RWPE2 (cell line): ENCODE data around the gene NTRK1.
A peak's percentile ranks its signal among the peaks of the same experiment; 100 is the strongest.
"Not testable (repeated sequence)": the region's sequence is repeated elsewhere in the genome, so short reads cannot be mapped to it uniquely, and the experiment has no call there.

ENCODE experiments used
- ATAC-seq: fragments of 200-7000 bp; cut with Tn5 transposase; 3 replicates; pipeline ENCODE4 v1.9.1; 2021; ENCODE audit warnings: low read depth
- DNase-seq: peaks from one replicate; pipeline ENCODE4 v3.0.0-alpha.2; 2020; ENCODE audit warnings: low spot score
- H3K27ac ChIP-seq: fragments of 450-650 bp; 2 replicates; pipeline ENCODE4 v1.5.1; 2017; ENCODE audit warnings: mild to moderate bottlenecking; ENCODE audit not compliant: poor library complexity, severe bottlenecking
- H3K27me3 ChIP-seq: fragments of 250-450 bp; sonication (Bioruptor Pico); 2 replicates; pipeline ENCODE4 v1.5.1; 2021; ENCODE audit warnings: mild to moderate bottlenecking, moderate library complexity; ENCODE audit not compliant: insufficient read depth, poor library complexity, severe bottlenecking
- H3K36me3 ChIP-seq: fragments of 250-450 bp; sonication (Bioruptor Pico); 2 replicates; pipeline ENCODE4 v1.5.1; 2020; ENCODE audit warnings: low read depth, mild to moderate bottlenecking, moderate library complexity
- H3K4me1 ChIP-seq: fragments of 250-450 bp; sonication (Bioruptor Pico); 2 replicates; pipeline ENCODE4 v1.5.1; 2021; ENCODE audit warnings: mild to moderate bottlenecking, moderate library complexity; ENCODE audit not compliant: insufficient read depth, poor library complexity, severe bottlenecking
- H3K4me3 ChIP-seq: fragments of 250-450 bp; sonication (Bioruptor Pico); 2 replicates; pipeline ENCODE4 v1.5.1; 2021; ENCODE audit warnings: mild to moderate bottlenecking, moderate library complexity; ENCODE audit not compliant: severe bottlenecking
- H3K9me3 ChIP-seq: fragments of 250-450 bp; sonication (Bioruptor Pico); 2 replicates; pipeline ENCODE4 v1.5.1; 2021; ENCODE audit warnings: mild to moderate bottlenecking, moderate library complexity; ENCODE audit not compliant: severe bottlenecking
- TF ChIP-seq, protein P1 (sequence below): fragments of 450-650 bp; IDR thresholded peaks from one replicate; pipeline ENCODE4 v1.5.1; 2017; ENCODE audit warnings: mild to moderate bottlenecking, moderate library complexity; ENCODE audit not compliant: poor library complexity, severe bottlenecking

Gene NTRK1

DNA sequence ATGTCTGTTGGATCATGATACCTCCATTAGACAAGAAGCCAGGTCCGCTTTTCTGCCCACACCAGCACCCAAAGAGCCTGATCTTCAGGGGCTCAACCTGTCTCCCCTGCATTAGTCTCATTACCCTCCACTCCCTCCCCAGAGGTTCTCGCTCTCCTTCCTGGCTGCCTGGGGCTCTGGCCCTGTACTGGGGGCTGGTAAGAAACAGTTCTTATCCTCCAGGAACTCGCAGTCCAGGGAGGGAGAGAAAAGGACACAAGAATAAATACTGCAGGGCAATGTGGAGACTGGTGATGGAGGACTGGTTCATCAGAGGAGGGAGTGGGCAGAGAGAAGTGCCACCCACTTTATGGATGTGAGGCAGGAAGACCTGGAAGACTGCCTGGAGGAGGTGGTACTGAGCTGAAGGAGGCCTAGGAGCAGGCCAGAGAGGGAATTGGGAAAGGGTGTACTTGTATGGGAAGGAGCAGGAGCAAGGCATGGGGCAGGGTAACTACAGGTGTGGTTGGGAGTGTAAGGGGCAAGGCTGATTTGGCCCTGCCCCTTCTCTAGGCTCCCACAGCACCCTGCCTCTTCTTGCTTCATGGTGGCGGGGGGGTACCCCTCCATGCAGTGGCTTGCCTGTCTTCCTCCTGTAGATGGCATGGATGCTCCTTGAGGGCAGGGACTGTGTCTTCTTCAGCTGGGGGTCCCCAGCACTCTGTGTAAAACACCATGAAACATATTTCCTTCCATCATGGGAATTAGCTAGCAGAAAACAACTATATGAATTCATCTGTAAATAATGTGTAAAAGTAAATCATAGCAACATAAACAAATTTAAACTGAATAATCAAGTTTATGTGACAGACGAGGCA is 64.7 kb downstream of the NTRK1 start:
- no peak for ATAC-seq
- Histone ChIP-seq H3K36me3 (no peaks in the 10 kb centered on the region), H3K4me1 (no peaks in the 10 kb centered on the region), H3K4me3 (no peak overlapping the region), H3K27ac (no peak overlapping the region), H3K9me3 (no peaks in the 10 kb centered on the region), H3K27me3 (peaks cover 49% of the 10 kb centered on the region)
- no peak for DNase-seq
- TF ChIP-seq, protein P1, sequence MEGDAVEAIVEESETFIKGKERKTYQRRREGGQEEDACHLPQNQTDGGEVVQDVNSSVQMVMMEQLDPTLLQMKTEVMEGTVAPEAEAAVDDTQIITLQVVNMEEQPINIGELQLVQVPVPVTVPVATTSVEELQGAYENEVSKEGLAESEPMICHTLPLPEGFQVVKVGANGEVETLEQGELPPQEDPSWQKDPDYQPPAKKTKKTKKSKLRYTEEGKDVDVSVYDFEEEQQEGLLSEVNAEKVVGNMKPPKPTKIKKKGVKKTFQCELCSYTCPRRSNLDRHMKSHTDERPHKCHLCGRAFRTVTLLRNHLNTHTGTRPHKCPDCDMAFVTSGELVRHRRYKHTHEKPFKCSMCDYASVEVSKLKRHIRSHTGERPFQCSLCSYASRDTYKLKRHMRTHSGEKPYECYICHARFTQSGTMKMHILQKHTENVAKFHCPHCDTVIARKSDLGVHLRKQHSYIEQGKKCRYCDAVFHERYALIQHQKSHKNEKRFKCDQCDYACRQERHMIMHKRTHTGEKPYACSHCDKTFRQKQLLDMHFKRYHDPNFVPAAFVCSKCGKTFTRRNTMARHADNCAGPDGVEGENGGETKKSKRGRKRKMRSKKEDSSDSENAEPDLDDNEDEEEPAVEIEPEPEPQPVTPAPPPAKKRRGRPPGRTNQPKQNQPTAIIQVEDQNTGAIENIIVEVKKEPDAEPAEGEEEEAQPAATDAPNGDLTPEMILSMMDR = no peak

DNA sequence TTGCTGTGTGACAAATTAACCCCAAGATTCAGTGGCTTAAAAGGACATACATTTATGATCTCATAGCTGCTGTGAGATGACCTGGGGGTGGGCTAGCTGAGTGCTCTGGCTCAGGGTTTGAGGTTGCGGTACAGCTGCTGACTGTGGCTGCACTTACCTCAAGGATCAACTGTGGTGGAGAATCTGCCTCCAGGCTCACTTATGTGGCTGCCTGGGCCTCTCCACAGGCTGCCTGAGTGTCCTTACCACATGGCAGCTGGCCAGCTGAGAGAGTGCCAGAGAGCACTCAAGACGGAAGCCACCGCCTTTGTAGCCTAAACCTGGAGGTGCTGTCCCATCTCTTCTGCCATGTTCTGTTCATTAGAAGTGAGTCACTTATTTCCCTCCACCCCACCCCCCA is 65.5 kb downstream of the NTRK1 start:
- TF ChIP-seq, protein P1 = no peak
- Histone ChIP-seq H3K36me3 (no peaks in the 10 kb centered on the region), H3K4me3 (no peak overlapping the region), H3K4me1 (no peaks in the 10 kb centered on the region), H3K27me3 (peaks cover 41% of the 10 kb centered on the region), H3K27ac (no peak overlapping the region), H3K9me3 (no peaks in the 10 kb centered on the region)
- DNase-seq = no peak
- peak; percentile 37 for ATAC-seq

DNA sequence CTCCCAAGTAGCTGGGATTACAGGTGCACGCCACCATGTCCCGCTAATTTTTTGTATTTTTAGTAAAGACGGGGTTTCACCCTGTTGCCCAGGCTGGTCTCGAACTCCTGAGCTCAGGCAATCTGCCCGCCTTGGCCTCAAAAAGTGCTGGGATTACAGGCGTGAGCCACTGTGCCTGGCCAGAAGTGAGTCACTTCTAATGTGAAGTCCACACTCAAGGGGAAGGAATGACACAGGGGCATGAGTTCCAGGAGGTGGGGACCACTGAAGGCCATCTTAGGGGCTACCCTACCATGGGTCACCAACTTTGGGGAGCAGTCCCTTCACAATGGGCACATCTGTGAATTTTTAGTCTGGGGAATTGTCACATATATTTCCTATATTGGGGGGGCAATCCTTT is 66.0 kb downstream of the NTRK1 start:
- ATAC-seq, H3K9me3 ChIP-seq, H3K36me3 ChIP-seq, H3K27ac ChIP-seq, DNase-seq, H3K4me1 ChIP-seq, H3K4me3 ChIP-seq: not testable (repeated sequence)
- H3K27me3 ChIP-seq = peaks cover 35% of the 10 kb centered on the region

DNA sequence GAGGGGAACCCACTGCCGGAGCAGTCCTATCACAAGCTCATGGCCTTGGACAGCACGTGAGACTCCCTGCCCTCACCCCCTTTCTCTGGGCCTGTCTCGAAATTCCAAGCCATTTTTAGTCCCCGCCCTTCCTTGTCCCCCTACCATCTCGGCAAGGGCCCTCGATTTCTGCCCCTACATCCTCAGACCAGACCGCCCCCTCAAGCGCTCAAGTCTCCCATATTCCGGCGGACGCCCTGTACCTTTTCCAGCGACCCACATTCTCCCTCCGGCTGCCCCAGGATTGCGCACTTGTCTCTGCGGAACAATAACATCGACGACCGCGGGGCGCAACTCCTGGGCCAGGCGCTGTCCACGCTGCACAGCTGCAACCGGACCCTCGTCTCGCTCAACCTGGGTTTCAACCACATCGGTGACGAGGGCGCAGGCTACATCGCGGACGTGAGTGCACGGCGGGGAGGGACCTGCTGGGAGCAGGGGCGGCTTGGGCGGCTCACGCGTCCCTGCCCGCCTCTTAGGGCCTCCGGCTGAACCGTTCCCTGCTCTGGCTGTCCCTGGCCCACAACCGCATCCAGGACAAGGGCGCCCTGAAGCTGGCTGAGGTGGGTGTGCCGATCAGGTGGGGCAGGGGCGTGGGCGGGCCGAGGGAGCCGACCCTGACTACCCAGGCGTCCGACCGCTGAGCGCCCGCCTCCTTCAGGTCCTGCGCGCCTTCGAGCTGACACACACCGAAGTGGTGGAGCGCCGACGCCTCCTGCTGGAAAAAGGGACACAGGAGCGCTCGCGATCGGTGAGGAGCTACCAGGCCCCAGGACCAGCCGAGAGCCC is 66.8 kb downstream of the NTRK1 start:
- H3K9me3 ChIP-seq = no peaks in the 10 kb centered on the region
- peak; percentile 84 for DNase-seq
- TF ChIP-seq, protein P1 = peak; percentile 90
- H3K27me3 ChIP-seq = peaks cover 28% of the 10 kb centered on the region
- no peaks in the 10 kb centered on the region for H3K4me1 ChIP-seq
- no peak overlapping the region for H3K27ac ChIP-seq
- H3K4me3 ChIP-seq = peak overlapping the region; percentile 24
- ATAC-seq = peak; percentile 84
- H3K36me3 ChIP-seq = no peaks in the 10 kb centered on the region

DNA sequence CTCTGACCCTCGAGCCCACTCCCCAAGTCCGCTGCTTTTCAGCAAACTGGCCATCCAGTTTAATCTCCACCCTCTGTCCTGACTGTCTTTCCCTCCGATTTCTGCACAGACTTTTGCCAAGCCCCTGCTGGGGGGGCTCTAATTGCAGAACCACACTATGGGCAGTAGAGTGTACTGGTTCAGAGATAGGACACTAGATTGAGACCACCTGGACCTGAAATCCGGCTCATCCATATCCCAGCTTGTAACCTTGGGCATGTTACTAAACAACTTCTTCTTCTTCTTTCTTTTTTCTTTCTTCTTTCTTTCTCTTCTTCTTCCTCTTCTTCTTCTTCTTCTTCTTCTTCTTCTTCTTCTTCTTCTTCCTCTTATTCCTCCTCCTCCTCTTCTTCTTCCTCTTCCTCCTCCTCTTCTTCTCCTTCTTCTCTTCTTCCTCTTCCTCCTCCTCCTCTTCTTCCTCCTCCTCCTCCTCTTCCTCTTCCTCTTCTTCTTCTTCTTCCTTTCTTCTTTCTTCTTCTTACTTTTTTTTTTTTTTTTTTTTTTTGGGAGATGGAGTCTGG is 67.5 kb downstream of the NTRK1 start:
- TF ChIP-seq, protein P1 = peak; percentile 65
- Histone ChIP-seq H3K27ac (no peak overlapping the region), H3K4me1 (no peaks in the 10 kb centered on the region), H3K9me3 (no peaks in the 10 kb centered on the region), H3K36me3 (no peaks in the 10 kb centered on the region), H3K4me3 (no peak overlapping the region), H3K27me3 (peaks cover 21% of the 10 kb centered on the region)
- ATAC-seq (peak; percentile 4; the same call in 2 of the 3 replicates), DNase-seq (no peak)
